Fibroblast of lung (primary cell): ENCODE results near the gene ANKRD28. TPM values are rescaled to one million over a fixed set of nuclear protein-coding genes. Genes with fewer than 3 reads are reported as not detected.
"Not testable (repeated sequence)": the region's sequence is repeated elsewhere in the genome, so short reads cannot be mapped to it uniquely, and the experiment has no call there.

Source experiments
- DNase-seq, 2 donors: peaks; one replicate each; pipeline versions ENCODE4 v3.0.0 to v3.0.0-alpha.2; 2010; ENCODE audit warnings: low read depth in 2 of 2
- H2AFZ ChIP-seq: 2 replicates; pipeline ENCODE4 v1.5.1; 2012; ENCODE audit warnings: low read length, control low read depth, inconsistent platforms
- H3K27ac ChIP-seq: 2 replicates; pipeline ENCODE4 v1.5.1; 2011; ENCODE audit warnings: low read length, control low read depth; ENCODE audit not compliant: insufficient read depth
- H3K27me3 ChIP-seq: 2 replicates; pipeline ENCODE4 v1.5.1; 2011; ENCODE audit warnings: mild to moderate bottlenecking, low read length; ENCODE audit not compliant: control insufficient read depth, insufficient read depth
- H3K36me3 ChIP-seq: 2 replicates; pipeline ENCODE4 v1.5.1; 2011; ENCODE audit warnings: low read length; ENCODE audit not compliant: control insufficient read depth, insufficient read depth
- H3K4me1 ChIP-seq: 2 replicates; pipeline ENCODE4 v1.5.1; 2011; ENCODE audit warnings: low read length; ENCODE audit not compliant: control insufficient read depth, insufficient read depth; ENCODE audit errors: extremely low read depth
- H3K4me2 ChIP-seq: 2 replicates; pipeline ENCODE4 v1.5.1; 2011; ENCODE audit warnings: low read length, control low read depth; ENCODE audit not compliant: insufficient read depth; ENCODE audit errors: extremely low read depth
- H3K4me3 ChIP-seq, 4 experiments: fragments of 200-600 bp in 1 of 4; sonication (generic) in 1 of 4; replicated peaks in 1 of 4; 2 replicates each; pipeline ENCODE4 v1.5.1; 2011 to 2016; ENCODE audit warnings: low read length in 4 of 4, low read depth in 3 of 4, mild to moderate bottlenecking in 3 of 4, control low read depth in 2 of 4, inconsistent platforms in 1 of 4, mixed read lengths in 1 of 4; ENCODE audit not compliant: insufficient read depth in 1 of 4; ENCODE audit errors: control extremely low read depth in 1 of 4
- H3K79me2 ChIP-seq: 2 replicates; pipeline ENCODE4 v1.5.1; 2012; ENCODE audit warnings: mild to moderate bottlenecking, low read length, inconsistent platforms; ENCODE audit not compliant: control insufficient read depth, insufficient read depth
- H3K9ac ChIP-seq: 2 replicates; pipeline ENCODE4 v1.5.1; 2011; ENCODE audit warnings: mild to moderate bottlenecking, low read length, control low read depth; ENCODE audit not compliant: insufficient read depth
- H3K9me3 ChIP-seq: 2 replicates; pipeline ENCODE4 v1.5.1; 2012; ENCODE audit warnings: low read depth, low read length; ENCODE audit not compliant: control insufficient read depth, insufficient read depth
- H4K20me1 ChIP-seq: 2 replicates; pipeline ENCODE4 v1.5.1; 2011; ENCODE audit warnings: low read length; ENCODE audit not compliant: control insufficient read depth, insufficient read depth; ENCODE audit errors: extremely low read depth
- EZH2 ChIP-seq: IDR thresholded peaks from 2 replicates; pipeline ENCODE4 v1.5.1; 2012; ENCODE audit warnings: low read length, control low read depth, mild to moderate bottlenecking; ENCODE audit errors: missing control alignments
- polyA plus RNA-seq, 2 donors: library from polyadenylated mRNA; depleted of rRNA in 1 of 2; stranded (reverse) in 1 of 2; unstranded in 1 of 2; fragments of >200 nt; gene quantifications; 2 replicates each; pipeline ENCODE4 v1.2.1, GENCODE V29; 2011 to 2012; ENCODE audit warnings: missing spikeins in 1 of 2
- total RNA-seq: library from RNA; depleted of rRNA; stranded (reverse); fragments of >200 nt; gene quantifications from 2 replicates; pipeline ENCODE4 v1.2.1, GENCODE V29; 2014
- TF ChIP-seq, protein P1 (sequence below), 2 donors: IDR thresholded peaks in 1 of 2; conservative IDR thresholded peaks in 1 of 2; 1 replicate in 1 of 2; 2 replicates in 1 of 2; pipeline ENCODE4 v1.5.1; 2011 to 2012; ENCODE audit warnings: low read length in 2 of 2, control low read depth in 1 of 2, inconsistent platforms in 1 of 2, low read depth in 1 of 2, mild to moderate bottlenecking in 1 of 2

ANKRD28 gene
- total and polyA plus RNA-seq, 2 donors (not counting 1 experiment from before 2014, with no cell fraction given), result 82.3 to 222 TPM

DNA sequence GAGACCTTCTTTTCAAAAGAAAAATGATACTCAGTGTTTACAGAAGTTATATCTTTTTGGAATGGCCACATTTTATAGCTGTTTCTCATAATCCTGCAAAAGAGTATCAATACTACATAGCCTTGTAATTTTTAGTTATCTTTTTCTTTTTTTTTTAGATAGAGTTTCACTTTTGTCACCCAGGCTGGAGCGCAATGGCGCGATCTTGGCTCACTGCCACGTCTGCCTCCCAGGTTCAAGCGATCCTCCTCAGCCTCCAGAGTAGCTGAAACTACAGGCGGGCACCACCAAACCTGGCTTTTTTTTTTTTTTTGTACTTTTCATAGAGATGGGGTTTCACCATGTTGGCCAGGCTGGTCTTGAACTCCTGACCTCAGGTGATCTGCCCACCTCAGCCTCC, 53.6 kb downstream of the ANKRD28 start:
- Histone ChIP-seq H4K20me1 (no peaks in the 10 kb centered on the region), H3K79me2 (peaks cover 8% of the 10 kb centered on the region), H3K9ac (no peak overlapping the region), H3K4me2 (no peak overlapping the region), H3K27ac (no peak overlapping the region), H3K4me1 (no peaks in the 10 kb centered on the region), H3K27me3 (no peaks in the 10 kb centered on the region), H3K9me3 (no peaks in the 10 kb centered on the region), H3K4me3 (no peak overlapping the region), H3K36me3 (no peaks in the 10 kb centered on the region), H2AFZ (no peak overlapping the region)
- DNase-seq, result no peak
- no peak for TF ChIP-seq EZH2
- TF ChIP-seq, protein P1, sequence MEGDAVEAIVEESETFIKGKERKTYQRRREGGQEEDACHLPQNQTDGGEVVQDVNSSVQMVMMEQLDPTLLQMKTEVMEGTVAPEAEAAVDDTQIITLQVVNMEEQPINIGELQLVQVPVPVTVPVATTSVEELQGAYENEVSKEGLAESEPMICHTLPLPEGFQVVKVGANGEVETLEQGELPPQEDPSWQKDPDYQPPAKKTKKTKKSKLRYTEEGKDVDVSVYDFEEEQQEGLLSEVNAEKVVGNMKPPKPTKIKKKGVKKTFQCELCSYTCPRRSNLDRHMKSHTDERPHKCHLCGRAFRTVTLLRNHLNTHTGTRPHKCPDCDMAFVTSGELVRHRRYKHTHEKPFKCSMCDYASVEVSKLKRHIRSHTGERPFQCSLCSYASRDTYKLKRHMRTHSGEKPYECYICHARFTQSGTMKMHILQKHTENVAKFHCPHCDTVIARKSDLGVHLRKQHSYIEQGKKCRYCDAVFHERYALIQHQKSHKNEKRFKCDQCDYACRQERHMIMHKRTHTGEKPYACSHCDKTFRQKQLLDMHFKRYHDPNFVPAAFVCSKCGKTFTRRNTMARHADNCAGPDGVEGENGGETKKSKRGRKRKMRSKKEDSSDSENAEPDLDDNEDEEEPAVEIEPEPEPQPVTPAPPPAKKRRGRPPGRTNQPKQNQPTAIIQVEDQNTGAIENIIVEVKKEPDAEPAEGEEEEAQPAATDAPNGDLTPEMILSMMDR (conservative IDR thresholded peaks at IDR 0.05 in 1 of 2, IDR thresholded peaks at IDR 0.05 in 1 of 2; ENCODE audit: low read depth in 1 of 2, low read length in 2 of 2), result no peak

- no peak for DNase-seq
- no peaks in the 10 kb centered on the region for H3K27me3 ChIP-seq
Measured at GRCh38 chr3:15743587-15744009, 54.2 kb downstream of the ANKRD28 start.

DNA sequence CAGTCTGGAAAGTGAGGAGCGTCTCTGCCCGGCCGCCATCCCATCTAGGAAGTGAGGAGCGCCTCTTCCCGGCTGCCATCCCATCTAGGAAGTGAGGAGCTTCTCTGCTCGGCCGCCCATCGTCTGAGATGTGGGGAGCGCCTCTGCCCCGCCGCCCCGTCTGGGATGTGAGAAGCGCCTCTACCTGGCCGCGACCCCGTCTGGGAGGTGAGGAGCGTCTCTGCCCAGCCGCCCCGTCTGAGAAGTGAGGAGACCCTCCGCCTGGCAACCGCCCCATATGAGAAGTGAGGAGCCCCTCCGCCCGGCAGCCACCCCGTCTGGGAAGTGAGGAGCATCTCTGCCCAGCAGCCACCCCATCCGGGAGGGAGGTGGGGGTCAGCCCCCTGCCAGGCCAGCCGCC, 55.5 kb downstream of the ANKRD28 start:
- not testable (repeated sequence) for DNase-seq, H3K27ac ChIP-seq, H3K36me3 ChIP-seq, H3K4me1 ChIP-seq, H3K4me2 ChIP-seq, H3K4me3 ChIP-seq, H3K9me3 ChIP-seq, H3K27me3 ChIP-seq, H2AFZ ChIP-seq, H3K9ac ChIP-seq, H3K79me2 ChIP-seq, H4K20me1 ChIP-seq

More at GRCh38 chr3:15743587-15744009, 54.2 kb downstream of the ANKRD28 start:
- H2AFZ ChIP-seq, result no peak overlapping the region
- H3K9me3 ChIP-seq, result no peaks in the 10 kb centered on the region
- H3K4me3 ChIP-seq, result no peak overlapping the region
- H3K79me2 ChIP-seq, result peaks cover 8% of the 10 kb centered on the region
- no peak overlapping the region for H3K9ac ChIP-seq
- no peak overlapping the region for H3K4me2 ChIP-seq
- no peaks in the 10 kb centered on the region for H4K20me1 ChIP-seq
- no peaks in the 10 kb centered on the region for H3K4me1 ChIP-seq
- no peaks in the 10 kb centered on the region for H3K36me3 ChIP-seq
- no peak for TF ChIP-seq EZH2
- TF ChIP-seq, protein P1 (conservative IDR thresholded peaks at IDR 0.05 in 1 of 2, IDR thresholded peaks at IDR 0.05 in 1 of 2; ENCODE audit: low read depth in 1 of 2, low read length in 2 of 2), result no peak
- H3K27ac ChIP-seq, result no peak overlapping the region

DNA sequence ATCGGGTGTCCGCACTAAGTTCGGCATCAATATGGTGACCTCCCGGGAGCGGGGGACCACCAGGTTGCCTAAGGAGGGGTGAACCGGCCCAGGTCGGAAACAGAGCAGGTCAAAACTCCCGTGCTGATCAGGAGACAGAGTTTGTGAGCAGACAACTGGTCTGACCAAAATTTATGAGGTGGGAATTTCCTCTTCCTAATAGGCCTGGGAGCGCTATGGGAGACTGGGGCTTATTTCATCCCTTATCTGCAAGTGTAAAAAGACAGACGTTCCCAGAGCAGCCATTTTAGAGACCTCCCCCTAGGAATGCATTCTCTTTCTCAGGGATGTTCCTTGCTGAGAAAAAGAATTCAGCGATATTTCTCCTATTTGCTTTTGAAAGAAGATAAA, 59.2 kb downstream of the ANKRD28 start:
- H4K20me1 ChIP-seq, DNase-seq, H3K9me3 ChIP-seq, H2AFZ ChIP-seq, H3K27me3 ChIP-seq, H3K36me3 ChIP-seq, H3K4me1 ChIP-seq, H3K4me3 ChIP-seq, H3K9ac ChIP-seq, H3K27ac ChIP-seq, H3K4me2 ChIP-seq: not testable (repeated sequence)
- H3K79me2 ChIP-seq, result peaks cover 14% of the 10 kb centered on the region
